Erythroblast (primary cell): ENCODE results near the gene GDE1.
"Not testable (repeated sequence)": the region's sequence is repeated elsewhere in the genome, so short reads cannot be mapped to it uniquely, and the experiment has no call there.

Source experiments
- DNase-seq, 2 experiments: peaks; one replicate each; lab custom pipeline; 2025; lab: John Stamatoyannopoulos, UW
- GATA1 ChIP-seq: IDR thresholded peaks from 2 replicates; pipeline ENCODE4 v1.6.1; 2011; ENCODE audit warnings: low read depth, mild to moderate bottlenecking, control low read depth, low read length, moderate library complexity
- POLR2A ChIP-seq: IDR thresholded peaks from 2 replicates; pipeline ENCODE4 v1.6.1; 2011; ENCODE audit warnings: mild to moderate bottlenecking, low read length

GDE1 gene, protein sequence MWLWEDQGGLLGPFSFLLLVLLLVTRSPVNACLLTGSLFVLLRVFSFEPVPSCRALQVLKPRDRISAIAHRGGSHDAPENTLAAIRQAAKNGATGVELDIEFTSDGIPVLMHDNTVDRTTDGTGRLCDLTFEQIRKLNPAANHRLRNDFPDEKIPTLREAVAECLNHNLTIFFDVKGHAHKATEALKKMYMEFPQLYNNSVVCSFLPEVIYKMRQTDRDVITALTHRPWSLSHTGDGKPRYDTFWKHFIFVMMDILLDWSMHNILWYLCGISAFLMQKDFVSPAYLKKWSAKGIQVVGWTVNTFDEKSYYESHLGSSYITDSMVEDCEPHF

DNA sequence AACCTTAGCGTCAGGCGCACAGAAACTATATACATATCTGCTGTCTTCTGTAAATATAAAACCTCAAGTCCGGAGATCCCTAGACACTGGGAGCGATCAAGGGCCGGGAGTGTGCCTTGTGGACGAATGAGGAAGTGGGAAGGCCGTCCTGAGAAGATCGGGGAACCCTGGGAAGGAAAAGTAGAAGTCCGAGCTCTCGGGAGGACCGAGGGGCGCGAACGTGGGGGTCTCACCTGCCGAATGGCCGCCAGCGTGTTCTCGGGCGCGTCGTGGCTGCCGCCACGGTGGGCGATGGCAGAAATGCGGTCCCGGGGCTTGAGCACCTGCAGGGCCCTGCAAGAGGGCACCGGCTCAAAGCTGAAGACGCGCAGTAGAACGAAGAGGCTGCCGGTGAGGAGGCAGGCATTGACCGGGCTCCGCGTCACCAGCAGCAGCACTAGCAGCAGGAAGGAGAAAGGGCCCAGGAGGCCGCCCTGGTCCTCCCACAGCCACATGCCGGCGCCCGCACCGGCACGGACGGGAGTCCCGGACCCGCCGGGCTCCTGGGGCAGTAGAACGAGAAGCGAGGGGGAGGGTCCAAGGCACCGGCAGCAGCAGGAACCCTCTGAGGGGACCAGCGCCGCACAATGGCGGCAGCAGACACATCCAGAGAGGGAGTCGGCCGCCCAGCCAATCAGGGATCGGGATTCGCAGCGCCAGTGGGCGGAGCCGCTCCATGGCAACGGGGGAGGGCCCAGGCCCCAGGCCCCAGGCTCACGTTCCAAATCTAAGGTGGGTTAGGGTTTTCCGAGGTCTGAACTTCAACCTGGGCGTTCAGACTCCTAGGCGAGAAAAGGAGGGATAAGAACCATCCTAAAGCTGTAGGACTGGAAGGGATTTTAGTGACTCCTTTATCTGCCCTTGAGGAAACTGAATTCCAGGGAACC, at the start of gene GDE1:
Gene GDE1 (minus strand): TSS at position 628 of the 926 bp plus-strand sequence. CDS start 134 bp downstream, at position 494.
- TF ChIP-seq POLR2A (peak; percentile 93), GATA1 (no peak)
- DNase-seq, result peak; percentile 93 to 96

DNA sequence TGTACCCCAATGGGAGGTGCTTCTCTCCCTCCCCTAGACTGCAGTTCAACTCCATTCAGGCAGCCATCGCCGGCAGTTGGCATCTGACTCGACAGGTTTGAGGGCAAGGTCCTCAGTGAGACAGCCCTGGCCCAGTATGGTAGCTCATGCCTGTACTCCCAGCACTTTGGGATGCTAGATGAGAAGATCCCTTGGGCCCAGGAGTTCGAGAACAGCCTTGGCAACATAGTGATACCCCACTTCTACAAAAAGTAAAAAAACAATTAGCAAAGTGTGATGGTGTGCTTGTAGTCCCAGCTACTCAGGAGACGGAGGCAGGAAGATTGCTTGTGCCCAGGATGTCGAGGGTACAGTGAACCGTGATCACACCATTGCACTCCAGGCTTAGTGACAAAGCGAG, 45.7 kb upstream of the GDE1 start:
- DNase-seq, result no peak
- TF ChIP-seq GATA1 (no peak), POLR2A (no peak)

DNA sequence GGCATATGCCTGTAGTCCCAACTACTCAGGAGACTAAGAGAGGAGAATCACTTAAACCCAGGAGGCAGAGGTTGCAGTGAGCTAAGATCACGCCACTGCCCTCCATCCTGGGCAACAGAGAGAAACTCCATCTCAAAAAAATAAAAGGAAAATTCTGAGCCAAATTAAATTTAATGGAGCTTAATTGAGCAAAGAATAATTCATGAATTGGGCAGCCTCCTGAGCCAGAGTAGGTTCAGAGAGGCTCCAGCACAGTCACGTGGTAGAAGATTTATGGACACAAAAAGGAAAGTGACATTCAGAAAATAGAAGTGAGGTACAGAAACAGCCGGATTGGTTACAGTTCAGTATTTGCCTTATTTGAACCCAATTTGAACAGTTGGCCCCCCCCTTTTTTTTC, 44.5 kb upstream of the GDE1 start:
- TF ChIP-seq GATA1, result no peak
- TF ChIP-seq POLR2A, result no peak
- DNase-seq, result no peak

DNA sequence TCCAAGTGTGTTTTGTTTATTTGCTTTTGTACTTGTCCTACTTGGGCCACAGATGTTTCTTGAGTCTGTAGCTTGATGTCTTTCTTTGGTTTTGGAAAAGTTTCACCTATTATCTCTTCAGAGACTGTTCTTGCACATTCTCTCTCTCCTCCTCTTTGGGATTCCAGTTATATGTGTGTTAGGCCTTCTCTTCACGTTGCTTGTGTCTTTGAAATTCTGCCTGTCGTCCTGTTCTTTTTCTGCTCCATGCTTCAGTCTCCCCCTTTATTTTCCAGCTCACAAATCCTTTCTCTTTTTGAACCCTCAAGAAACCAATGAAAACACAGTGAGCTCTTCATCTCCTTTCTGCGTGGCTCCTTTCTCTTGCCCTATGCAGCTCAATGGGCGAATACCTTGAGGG, 41.5 kb upstream of the GDE1 start:
- DNase-seq, result no peak
- TF ChIP-seq POLR2A, result no peak
- TF ChIP-seq GATA1, result no peak

DNA sequence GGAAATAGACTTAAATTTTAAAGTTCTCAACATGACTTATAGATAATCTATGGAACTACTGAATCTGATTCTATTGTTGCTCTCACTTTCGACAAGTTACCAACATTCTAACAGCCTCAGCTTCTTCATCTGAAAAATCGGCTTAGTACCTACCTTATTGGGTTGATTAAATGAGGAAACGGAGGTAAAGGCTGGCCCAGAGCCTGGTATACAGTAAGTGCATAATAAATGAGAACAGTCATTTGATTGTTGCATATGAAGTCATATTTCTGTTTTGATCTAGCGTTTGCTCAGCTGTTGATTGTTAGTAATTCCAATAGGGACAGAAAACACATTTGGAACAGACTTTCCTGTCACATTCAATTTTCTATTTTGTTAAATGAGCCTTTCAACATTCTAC, 38.2 kb upstream of the GDE1 start:
- TF ChIP-seq GATA1 (no peak), POLR2A (no peak)

DNA sequence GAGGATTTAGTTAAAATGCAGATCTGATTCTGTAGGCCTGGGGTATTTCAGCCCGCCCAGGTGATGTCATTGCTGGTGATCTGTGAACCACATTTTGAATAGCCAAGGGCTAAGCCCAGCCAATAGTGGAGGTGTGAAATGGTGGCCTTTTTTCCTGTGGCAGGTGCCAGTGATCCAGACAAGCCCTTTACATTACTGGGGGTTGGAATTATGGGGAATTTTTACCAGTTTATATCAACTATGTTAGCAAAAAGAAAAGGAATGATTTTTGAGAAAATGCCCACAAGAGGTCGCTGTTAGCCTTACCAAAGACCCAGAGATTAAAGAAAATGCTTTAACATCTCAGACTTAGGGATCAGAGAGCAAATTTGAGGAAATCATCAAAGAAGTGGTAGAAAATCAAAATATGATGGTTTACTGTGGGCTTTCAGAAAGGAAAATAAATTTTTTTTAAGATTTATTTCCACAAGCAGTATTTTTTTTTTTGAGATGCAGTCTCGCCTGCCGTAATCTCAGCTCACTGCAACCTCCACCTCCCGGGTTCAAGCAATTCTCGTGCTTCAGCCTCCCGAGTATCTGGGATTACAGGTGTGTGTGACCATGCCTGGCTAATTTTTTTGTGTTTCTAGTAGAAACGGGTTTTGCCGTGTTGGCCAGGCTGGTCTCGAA, 37.5 kb upstream of the GDE1 start:
- TF ChIP-seq GATA1 (no peak), POLR2A (no peak)
- DNase-seq, result peak; percentile 65 to 81

More for the DNA sequence above, 38.2 kb upstream of the GDE1 start:
- DNase-seq, result no peak

DNA sequence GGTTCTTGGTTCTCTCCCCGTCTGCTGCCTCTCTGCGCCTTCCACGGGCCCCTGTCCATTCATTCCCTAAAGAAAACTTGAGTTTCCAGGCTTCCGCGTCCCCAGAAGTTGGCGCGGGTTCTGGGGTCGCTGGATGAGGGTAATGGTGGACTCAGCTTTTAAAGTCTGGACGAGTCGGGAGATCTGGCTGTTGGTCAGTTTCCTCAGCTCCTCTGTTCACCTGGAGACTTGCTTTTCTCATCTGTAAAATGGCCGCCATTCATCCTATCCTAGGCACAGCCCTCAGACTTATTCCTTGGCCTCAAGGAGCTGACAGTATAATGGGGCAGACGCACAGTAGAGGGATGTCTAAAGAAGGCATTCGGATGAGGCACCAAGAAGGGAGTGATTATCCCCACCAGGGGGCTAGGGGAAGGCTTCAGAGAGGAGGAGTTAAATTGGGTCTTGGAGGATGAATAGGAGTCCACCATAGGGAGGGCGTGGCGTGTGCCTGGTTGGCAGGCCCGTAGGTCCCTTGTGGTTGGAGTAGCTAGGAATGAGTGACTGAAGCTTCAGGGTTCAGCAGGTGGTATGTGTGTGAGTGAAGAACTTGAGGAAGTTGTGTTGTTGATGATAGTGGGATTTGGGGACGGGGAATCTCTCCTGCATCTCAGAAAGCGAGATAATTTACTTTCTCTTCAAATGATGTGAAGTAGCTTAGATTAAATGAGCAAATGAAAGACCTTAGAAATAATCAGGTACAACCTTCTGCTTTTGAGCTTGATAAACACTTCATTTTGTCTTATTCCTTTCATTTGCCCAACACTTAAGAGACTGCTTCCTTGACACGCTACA, 34.3 kb upstream of the GDE1 start:
- TF ChIP-seq GATA1, result no peak
- no peak for TF ChIP-seq POLR2A
- DNase-seq, result peak; percentile 61 to 78

DNA sequence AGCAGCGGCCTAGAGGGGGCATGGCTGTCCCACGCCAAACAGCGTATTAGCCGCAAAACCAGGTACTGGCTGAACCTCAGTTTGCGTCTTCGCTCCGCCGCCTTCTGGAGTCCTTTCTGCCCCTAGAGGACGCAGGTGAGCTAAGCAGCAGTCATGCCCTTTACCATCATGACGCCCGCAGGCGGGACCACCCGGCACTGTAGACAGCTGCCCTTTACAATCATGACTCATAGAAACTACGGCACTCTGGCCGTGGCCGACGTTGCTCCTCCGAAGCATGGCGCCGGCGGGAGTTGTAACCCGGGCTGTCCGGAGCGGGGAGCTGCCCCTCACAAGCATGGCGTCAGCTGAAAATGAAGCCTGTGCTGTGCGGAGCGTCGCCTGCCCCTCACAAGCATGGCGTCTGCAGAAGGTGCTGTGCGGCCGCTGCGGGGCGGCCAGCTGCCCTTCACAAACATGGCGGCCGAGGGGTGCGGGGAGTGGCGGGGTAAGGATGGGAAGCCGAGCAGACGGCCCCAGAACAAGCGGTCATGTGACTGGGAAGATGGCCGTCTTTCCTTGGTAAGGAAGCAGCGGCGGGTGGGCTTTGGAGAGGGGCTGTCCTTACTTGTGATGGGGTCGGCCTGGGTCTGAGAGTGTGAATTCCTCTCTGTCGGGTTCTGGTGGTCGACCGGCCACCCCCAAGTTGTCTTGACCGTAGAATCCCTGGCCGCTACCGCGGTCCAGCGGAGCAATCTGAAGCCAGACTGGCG, 33.5 kb upstream of the GDE1 start, which contains the start of gene VPS35L:
Gene VPS35L (plus strand): TSS at position 518 of the 752 bp plus-strand sequence. CDS start 27 bp downstream, at position 545.
- peak; percentile 99 for DNase-seq
- no peak for TF ChIP-seq GATA1
- peak; percentile 71 for TF ChIP-seq POLR2A

DNA sequence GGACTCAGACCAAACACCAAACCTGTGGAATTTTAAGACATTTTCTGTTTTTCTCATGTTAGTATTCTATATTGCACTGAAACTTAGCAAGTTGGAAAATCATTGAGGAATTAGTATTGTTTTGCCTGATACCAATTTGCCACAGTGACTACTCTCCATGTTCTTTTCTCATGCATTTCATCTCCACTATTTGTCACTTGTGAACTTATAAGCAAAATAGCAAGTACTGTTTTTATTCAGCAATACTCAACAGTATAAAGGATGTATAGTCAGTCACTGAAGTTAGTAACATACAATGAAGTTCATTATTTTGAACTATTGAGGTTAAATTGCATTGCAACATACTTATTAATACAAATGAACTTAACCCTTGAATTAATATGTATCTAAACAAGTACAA, 27.8 kb upstream of the GDE1 start:
- no peak for DNase-seq
- TF ChIP-seq POLR2A (no peak), GATA1 (no peak)

DNA sequence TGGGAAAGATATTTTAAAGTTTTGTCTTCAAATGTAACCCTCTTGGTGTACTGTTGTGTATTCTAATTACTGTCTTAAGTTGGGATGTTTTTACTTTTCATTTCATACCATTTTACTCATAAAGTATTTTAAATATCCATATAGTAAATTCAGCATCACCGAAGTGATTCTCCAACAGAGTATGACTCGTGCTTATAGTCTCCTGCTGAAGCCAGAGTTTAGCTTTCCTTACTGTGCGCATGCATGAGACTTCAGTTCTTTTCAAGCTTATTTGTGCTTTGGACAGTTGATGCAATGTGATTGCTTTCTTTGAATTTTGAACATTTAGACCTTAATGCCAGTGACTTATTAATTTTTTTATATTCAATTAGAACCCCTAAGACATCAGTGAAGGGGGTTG, 26.2 kb upstream of the GDE1 start:
- DNase-seq, result no peak
- TF ChIP-seq GATA1 (no peak), POLR2A (no peak)

DNA sequence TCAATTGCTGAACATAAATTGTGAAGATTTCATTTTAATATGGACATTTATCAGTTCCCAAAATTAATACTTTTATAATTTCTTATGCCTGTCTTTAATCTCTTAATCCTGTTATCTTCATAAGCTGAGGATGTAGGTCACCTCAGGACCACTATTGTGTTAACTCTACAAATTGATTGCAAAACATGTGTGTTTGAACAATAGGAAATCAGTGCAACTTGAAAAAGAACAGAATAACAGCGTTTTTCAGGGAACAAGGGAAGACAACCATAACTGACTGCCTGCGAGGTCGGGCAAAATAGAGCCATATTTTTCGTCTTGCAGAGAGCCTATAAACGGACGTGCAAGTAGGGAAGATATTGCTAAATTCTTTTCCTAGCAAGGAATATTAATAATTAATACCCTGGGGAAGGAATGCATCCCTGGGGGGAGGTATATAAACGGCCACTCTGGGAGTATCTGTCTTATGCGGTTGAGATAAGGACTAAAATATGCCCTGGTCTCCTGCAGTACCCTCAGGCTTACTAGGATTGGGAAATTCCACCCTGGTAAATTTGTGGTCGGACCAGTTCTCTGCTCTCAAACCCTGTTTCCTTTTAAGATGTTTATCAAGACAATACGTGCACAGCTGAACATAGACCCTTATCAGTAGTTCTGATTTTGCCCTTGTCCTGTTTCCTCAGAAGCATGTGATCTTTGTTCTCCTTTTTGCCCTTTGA, 21.5 kb upstream of the GDE1 start:
- not testable (repeated sequence) for DNase-seq
